ENCODE data around the gene AMMECR1L. TPM values are rescaled to one million over a fixed set of nuclear protein-coding genes. Genes with fewer than 3 reads are reported as not detected.
"Not testable (repeated sequence)": the region's sequence is repeated elsewhere in the genome, so short reads cannot be mapped to it uniquely, and the experiment has no call there.

The AMMECR1L gene
- total RNA-seq, 1 experiment from 2014 or later = 20.3 TPM

- H3K9me3 ChIP-seq (ENCODE audit: insufficient read depth, low read depth) = peaks cover 4% of the 10 kb centered on the region; the same call in 1 of the 2 replicates
- H3K4me1 ChIP-seq (replicated peaks; ENCODE audit: insufficient read depth) = no peaks in the 10 kb centered on the region
- no peaks in the 10 kb centered on the region for H3K9me2 ChIP-seq (ENCODE audit: insufficient read depth)
- no peak for DNase-seq
- ChIA-PET CTCF (no interaction called here), POLR2A (ENCODE audit: unreplicated experiment) (no interaction called here)
- H2AFZ ChIP-seq = no peak overlapping the region
- intact Hi-C loops (cut with micrococcal nuclease; ENCODE audit: unreplicated experiment) = no loop called here
- no peaks in the 10 kb centered on the region for H3K79me2 ChIP-seq (ENCODE audit: low read depth)
- no peaks in the 10 kb centered on the region for H3F3A ChIP-seq (ENCODE audit: insufficient read depth, low read depth)
- no peak overlapping the region for H3K4me3 ChIP-seq
- no peaks in the 10 kb centered on the region for H3K27me3 ChIP-seq (ENCODE audit: insufficient read depth, low read depth)
- H4K20me1 ChIP-seq (ENCODE audit: insufficient read depth) = no peaks in the 10 kb centered on the region; the same call in 1 of the 2 replicates
- no TSS peak for BruUV-seq (replicated peaks)
- no peak for TF ChIP-seq EZH2 (IDR thresholded peaks at IDR 0.05; ENCODE audit: low read depth)
- TF ChIP-seq, protein P1, sequence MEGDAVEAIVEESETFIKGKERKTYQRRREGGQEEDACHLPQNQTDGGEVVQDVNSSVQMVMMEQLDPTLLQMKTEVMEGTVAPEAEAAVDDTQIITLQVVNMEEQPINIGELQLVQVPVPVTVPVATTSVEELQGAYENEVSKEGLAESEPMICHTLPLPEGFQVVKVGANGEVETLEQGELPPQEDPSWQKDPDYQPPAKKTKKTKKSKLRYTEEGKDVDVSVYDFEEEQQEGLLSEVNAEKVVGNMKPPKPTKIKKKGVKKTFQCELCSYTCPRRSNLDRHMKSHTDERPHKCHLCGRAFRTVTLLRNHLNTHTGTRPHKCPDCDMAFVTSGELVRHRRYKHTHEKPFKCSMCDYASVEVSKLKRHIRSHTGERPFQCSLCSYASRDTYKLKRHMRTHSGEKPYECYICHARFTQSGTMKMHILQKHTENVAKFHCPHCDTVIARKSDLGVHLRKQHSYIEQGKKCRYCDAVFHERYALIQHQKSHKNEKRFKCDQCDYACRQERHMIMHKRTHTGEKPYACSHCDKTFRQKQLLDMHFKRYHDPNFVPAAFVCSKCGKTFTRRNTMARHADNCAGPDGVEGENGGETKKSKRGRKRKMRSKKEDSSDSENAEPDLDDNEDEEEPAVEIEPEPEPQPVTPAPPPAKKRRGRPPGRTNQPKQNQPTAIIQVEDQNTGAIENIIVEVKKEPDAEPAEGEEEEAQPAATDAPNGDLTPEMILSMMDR (conservative IDR thresholded peaks at IDR 0.05) = no peak
- H3K27ac ChIP-seq = no peak overlapping the region
- H3K4me2 ChIP-seq = no peak overlapping the region
- H3K36me3 ChIP-seq (ENCODE audit: low read depth) = no peaks in the 10 kb centered on the region
These were observed 55.9 kb downstream of the AMMECR1L start for GRCh38 chr2:127829845-127830246.

- CTCF ChIA-PET; H3K4me2 ChIP-seq; H3K36me3 ChIP-seq (ENCODE audit: low read depth); H3K79me2 ChIP-seq (ENCODE audit: low read depth); H3K9me2 ChIP-seq (ENCODE audit: insufficient read depth); H3K4me1 ChIP-seq (replicated peaks; ENCODE audit: insufficient read depth); intact Hi-C loops (cut with micrococcal nuclease; ENCODE audit: unreplicated experiment); H3K4me3 ChIP-seq; H3K27ac ChIP-seq; H2AFZ ChIP-seq; POLR2A ChIA-PET (ENCODE audit: unreplicated experiment); H3K9me3 ChIP-seq (ENCODE audit: insufficient read depth, low read depth); BruUV-seq (replicated peaks); H3F3A ChIP-seq (ENCODE audit: insufficient read depth, low read depth); H4K20me1 ChIP-seq (ENCODE audit: insufficient read depth); DNase-seq; H3K27me3 ChIP-seq (ENCODE audit: insufficient read depth, low read depth): not testable (repeated sequence)
These were observed 59.0 kb downstream of the AMMECR1L start for GRCh38 chr2:127826708-127827107.

GRCh38 chr2:127826047-127826446, 59.7 kb downstream of the AMMECR1L start:
- no peaks in the 10 kb centered on the region for H3F3A ChIP-seq (ENCODE audit: insufficient read depth, low read depth)
- CTCF ChIA-PET = no interaction called here
- no peaks in the 10 kb centered on the region for H3K27me3 ChIP-seq (ENCODE audit: insufficient read depth, low read depth)
- peaks cover 8% of the 10 kb centered on the region; the same call in 1 of the 2 replicates for H3K9me3 ChIP-seq (ENCODE audit: insufficient read depth, low read depth)
- no peaks in the 10 kb centered on the region for H3K79me2 ChIP-seq (ENCODE audit: low read depth)
- no peak overlapping the region for H3K4me2 ChIP-seq
- no peaks in the 10 kb centered on the region for H3K4me1 ChIP-seq (replicated peaks; ENCODE audit: insufficient read depth)
- POLR2A ChIA-PET (ENCODE audit: unreplicated experiment) = no interaction called here
- H3K4me3 ChIP-seq = no peak overlapping the region
- H2AFZ ChIP-seq = no peak overlapping the region; the same call in 1 of the 2 replicates
- H3K9me2 ChIP-seq (ENCODE audit: insufficient read depth) = no peaks in the 10 kb centered on the region
- no peaks in the 10 kb centered on the region for H4K20me1 ChIP-seq (ENCODE audit: insufficient read depth)
- no peak overlapping the region for H3K27ac ChIP-seq
- TF ChIP-seq, protein P1 (conservative IDR thresholded peaks at IDR 0.05) = no peak
- TF ChIP-seq EZH2 (IDR thresholded peaks at IDR 0.05; ENCODE audit: low read depth) = no peak
- no peak for DNase-seq
- intact Hi-C loops (cut with micrococcal nuclease; ENCODE audit: unreplicated experiment) = no loop called here
- BruUV-seq (replicated peaks) = no TSS peak
- H3K36me3 ChIP-seq (ENCODE audit: low read depth) = no peaks in the 10 kb centered on the region

- CTCF ChIA-PET = no interaction called here
These were observed 65.6 kb downstream of the AMMECR1L start for GRCh38 chr2:127820080-127820668.

More at GRCh38 chr2:127820080-127820668, 65.6 kb downstream of the AMMECR1L start:
- no peak overlapping the region for H3K27ac ChIP-seq
- H3K4me1 ChIP-seq (replicated peaks; ENCODE audit: insufficient read depth) = no peaks in the 10 kb centered on the region
- no peak for DNase-seq
- no peak overlapping the region for H3K4me2 ChIP-seq
- TF ChIP-seq EZH2 (IDR thresholded peaks at IDR 0.05; ENCODE audit: low read depth) = no peak
- TF ChIP-seq, protein P1 (conservative IDR thresholded peaks at IDR 0.05) = no peak
- H3K9me2 ChIP-seq (ENCODE audit: insufficient read depth) = no peaks in the 10 kb centered on the region
- H2AFZ ChIP-seq = no peak overlapping the region
- no TSS peak for BruUV-seq (replicated peaks)
- no peaks in the 10 kb centered on the region for H3K36me3 ChIP-seq (ENCODE audit: low read depth)
- H3K4me3 ChIP-seq = no peak overlapping the region
- H4K20me1 ChIP-seq (ENCODE audit: insufficient read depth) = no peaks in the 10 kb centered on the region
- intact Hi-C loops (cut with micrococcal nuclease; ENCODE audit: unreplicated experiment) = no loop called here
- H3K79me2 ChIP-seq (ENCODE audit: low read depth) = no peaks in the 10 kb centered on the region
- no peaks in the 10 kb centered on the region for H3F3A ChIP-seq (ENCODE audit: insufficient read depth, low read depth)
- POLR2A ChIA-PET (ENCODE audit: unreplicated experiment) = no interaction called here
- peaks cover 30% of the 10 kb centered on the region for H3K27me3 ChIP-seq (ENCODE audit: insufficient read depth, low read depth)
- peaks cover 18% of the 10 kb centered on the region; the same call in 1 of the 2 replicates for H3K9me3 ChIP-seq (ENCODE audit: insufficient read depth, low read depth)

All from PC-9 (cell line).